Fibroblast of skin of right quadriceps (primary cell): ENCODE measurements around the gene KRTAP5-4.
"Not testable (repeated sequence)": the region's sequence is repeated elsewhere in the genome, so short reads cannot be mapped to it uniquely, and the experiment has no call there.

Source experiments
- DNase-seq: peaks from one replicate; pipeline ENCODE4 v3.0.0-alpha.2; 2013

Gene KRTAP5-4

GRCh38 chr11:1652771-1653540 is 31.0 kb upstream of the KRTAP5-4 start:
- peak; percentile 41 for DNase-seq

- DNase-seq, result no peak
These were observed 30.5 kb upstream of the KRTAP5-4 start for GRCh38 chr11:1652442-1652770.

GRCh38 chr11:1652026-1652425 is 30.1 kb upstream of the KRTAP5-4 start:
- DNase-seq, result no peak

- DNase-seq, result no peak
These were observed 29.6 kb upstream of the KRTAP5-4 start for GRCh38 chr11:1651411-1651980.

- DNase-seq, result no peak
These were observed 29.0 kb upstream of the KRTAP5-4 start for GRCh38 chr11:1650918-1651262.

- no peak for DNase-seq
These were observed 28.3 kb upstream of the KRTAP5-4 start for GRCh38 chr11:1650034-1650917.

GRCh38 chr11:1648653-1649420 is 26.9 kb upstream of the KRTAP5-4 start:
- DNase-seq, result no peak

- no peak for DNase-seq
These were observed 26.1 kb upstream of the KRTAP5-4 start for GRCh38 chr11:1647901-1648652.

GRCh38 chr11:1646540-1646939 is 24.6 kb upstream of the KRTAP5-4 start:
- DNase-seq, result not testable (repeated sequence)

GRCh38 chr11:1645357-1645821 is 23.5 kb upstream of the KRTAP5-4 start:
- DNase-seq, result no peak

GRCh38 chr11:1644601-1645356 is 22.8 kb upstream of the KRTAP5-4 start:
- DNase-seq, result no peak

GRCh38 chr11:1643146-1643690 is 21.3 kb upstream of the KRTAP5-4 start:
- DNase-seq, result no peak

- DNase-seq, result no peak
These were observed 20.6 kb upstream of the KRTAP5-4 start for GRCh38 chr11:1642288-1643145.

- DNase-seq, result no peak
These were observed 19.2 kb upstream of the KRTAP5-4 start for GRCh38 chr11:1641096-1641495.

- no peak for DNase-seq
These were observed 18.4 kb upstream of the KRTAP5-4 start for GRCh38 chr11:1640076-1640946.

GRCh38 chr11:1639666-1640065 is 17.7 kb upstream of the KRTAP5-4 start:
- DNase-seq, result no peak

GRCh38 chr11:1639102-1639620 is 17.2 kb upstream of the KRTAP5-4 start:
- DNase-seq, result no peak

- DNase-seq, result no peak
These were observed 16.4 kb upstream of the KRTAP5-4 start for GRCh38 chr11:1638344-1638743.

- DNase-seq, result no peak
These were observed 15.7 kb upstream of the KRTAP5-4 start for GRCh38 chr11:1637628-1638027.
